SK-N-SH (cell line): ENCODE measurements around the gene HDAC4. TPM values are rescaled to one million over a fixed set of nuclear protein-coding genes. Genes with fewer than 3 reads are reported as not detected.

Experiments
- CTCF ChIA-PET: fragments of 300-600, 350-600 bp; formaldehyde crosslinking; extraction: SDS; loops from one replicate; lab custom pipeline; 2021; lab: Yijun Ruan, JAX
- POLR2A ChIA-PET: fragments of 350-600 bp; sonication (Branson Sonifier 250); formaldehyde crosslinking; extraction: SDS; loops from one replicate; lab custom pipeline; 2020; ENCODE audit warnings: antibody characterized with exemption, inconsistent platforms; lab: Yijun Ruan, JAX
- DNase-seq: peaks from one replicate; pipeline ENCODE4 v3.0.0; 2012
- H2AFZ ChIP-seq: fragments of 200-600 bp; sonication (generic); 2 replicates; pipeline ENCODE4 v1.8.1; 2016; ENCODE audit warnings: antibody characterized with exemption, mild to moderate bottlenecking, low read depth
- H3F3A ChIP-seq: fragments of 200-600 bp; sonication (generic); replicated peaks from 2 replicates; pipeline ENCODE3; 2016; ENCODE audit warnings: antibody characterized with exemption, mild to moderate bottlenecking; ENCODE audit not compliant: insufficient read depth
- H3K27ac ChIP-seq, 2 experiments: fragments of 200-500 bp in 1 of 2; fragments of 200-600 bp in 1 of 2; sonication (Bioruptor generic) in 1 of 2; sonication (generic), shearing (Covaris generic) in 1 of 2; 2 replicates each; pipeline versions ENCODE4 v1.5.1 to v1.6.1; 2014 to 2016; ENCODE audit warnings: low read depth in 2 of 2, inconsistent platforms in 1 of 2, low read length in 1 of 2, mild to moderate bottlenecking in 1 of 2, mixed read lengths in 1 of 2
- H3K27me3 ChIP-seq: fragments of 200-600 bp; sonication (generic), shearing (Covaris generic); 2 replicates; pipeline ENCODE4 v1.6.1; 2016; ENCODE audit warnings: mixed run types; ENCODE audit not compliant: insufficient read depth
- H3K36me3 ChIP-seq, 2 experiments: fragments of 200-500 bp in 1 of 2; fragments of 200-600 bp in 1 of 2; sonication (Bioruptor generic) in 1 of 2; sonication (generic) in 1 of 2; replicated peaks in 1 of 2; 2 replicates each; pipeline versions ENCODE3 to v1.5.1; 2014 to 2016; ENCODE audit warnings: low read length in 1 of 2, mild to moderate bottlenecking in 1 of 2; ENCODE audit not compliant: insufficient read depth in 2 of 2, control insufficient read depth in 1 of 2
- H3K4me1 ChIP-seq, 2 experiments: fragments of 200-500 bp in 1 of 2; fragments of 200-600 bp in 1 of 2; sonication (Bioruptor generic) in 1 of 2; sonication (generic), shearing (Covaris generic) in 1 of 2; 2 replicates each; pipeline versions ENCODE4 v1.5.1 to v1.6.1; 2014 to 2016; ENCODE audit warnings: low read depth in 1 of 2, low read length in 1 of 2, mixed run types in 1 of 2; ENCODE audit not compliant: insufficient read depth in 2 of 2, control insufficient read depth in 1 of 2
- H3K4me2 ChIP-seq: fragments of 200-600 bp; sonication (generic), shearing (Covaris generic); 2 replicates; pipeline ENCODE4 v1.6.1; 2017; ENCODE audit warnings: mixed run types
- H3K4me3 ChIP-seq, 2 experiments: fragments of 200-500 bp in 1 of 2; fragments of 200-600 bp in 1 of 2; sonication (Bioruptor generic) in 1 of 2; sonication (generic), shearing (Covaris generic) in 1 of 2; 2 replicates each; pipeline versions ENCODE4 v1.5.1 to v1.8.1; 2014 to 2016; ENCODE audit warnings: low read depth in 2 of 2, inconsistent platforms in 1 of 2, low read length in 1 of 2, mild to moderate bottlenecking in 1 of 2, mixed read lengths in 1 of 2, moderate library complexity in 1 of 2
- H3K79me2 ChIP-seq: fragments of 200-600 bp; sonication (generic); 2 replicates; pipeline ENCODE4 v1.8.1; 2017; ENCODE audit warnings: mild to moderate bottlenecking; ENCODE audit not compliant: insufficient read depth
- H3K9ac ChIP-seq: fragments of 200-600 bp; sonication (generic); 2 replicates; pipeline ENCODE4 v1.6.1; 2017; ENCODE audit warnings: mixed run types
- H3K9me2 ChIP-seq: fragments of 200-600 bp; sonication (generic); 2 replicates; pipeline ENCODE4 v1.6.1; 2017; ENCODE audit warnings: mixed run types
- H3K9me3 ChIP-seq: fragments of 200-600 bp; sonication (generic); 2 replicates; pipeline ENCODE4 v1.6.1; 2017; ENCODE audit warnings: mixed run types, mild to moderate bottlenecking, moderate library complexity
- H4K20me1 ChIP-seq: fragments of 200-600 bp; sonication (generic); 2 replicates; pipeline ENCODE4 v1.6.1; 2017; ENCODE audit warnings: mild to moderate bottlenecking, mixed run types; ENCODE audit not compliant: insufficient read depth
- EP300 ChIP-seq, 2 experiments: IDR thresholded peaks; 2 replicates each; pipeline versions ENCODE4 v1.4.0 to v1.6.1; 2012; ENCODE audit warnings: borderline replicate concordance in 1 of 2, low read depth in 1 of 2, low read length in 1 of 2
- FOSL2 ChIP-seq: IDR thresholded peaks from 2 replicates; pipeline ENCODE4 v1.4.0; 2012; ENCODE audit warnings: low read depth, mild to moderate bottlenecking, moderate library complexity, borderline replicate concordance
- FOXJ3 ChIP-seq: sonication (generic); formaldehyde crosslinking; IDR thresholded peaks from 2 replicates; pipeline ENCODE4 v1.5.1; 2020; ENCODE audit warnings: mild to moderate bottlenecking, missing genetic modification reagents
- FOXM1 ChIP-seq: IDR thresholded peaks from 2 replicates; pipeline ENCODE4 v1.4.0; 2012; ENCODE audit warnings: low read depth, mild to moderate bottlenecking
- IRF3 ChIP-seq: fragments of 150-350 bp; IDR thresholded peaks from 2 replicates; pipeline ENCODE4 v1.6.1; 2016; ENCODE audit warnings: mild to moderate bottlenecking, low read depth, low read length
- NFIC ChIP-seq: IDR thresholded peaks from 2 replicates; pipeline ENCODE4 v1.4.0; 2012; ENCODE audit warnings: borderline replicate concordance
- NRF1 ChIP-seq: IDR thresholded peaks from 2 replicates; pipeline ENCODE4 v1.6.1; 2012; ENCODE audit warnings: low read depth, mild to moderate bottlenecking, low read length
- PBX3 ChIP-seq: IDR thresholded peaks from 2 replicates; pipeline ENCODE4; 2012
- POLR2AphosphoS5 ChIP-seq: IDR thresholded peaks from 2 replicates; pipeline ENCODE4 v1.6.1; 2012; ENCODE audit warnings: low read depth, low read length
- RAD21 ChIP-seq: IDR thresholded peaks from 2 replicates; pipeline ENCODE4 v1.6.1; 2012; ENCODE audit warnings: mild to moderate bottlenecking, low read length
- RCOR1 ChIP-seq: fragments of 150-350 bp; IDR thresholded peaks from 2 replicates; pipeline ENCODE4 v1.6.1; 2017; ENCODE audit warnings: antibody characterized with exemption, low read length
- REST ChIP-seq: IDR thresholded peaks from 2 replicates; pipeline ENCODE4 v1.6.1; 2012; ENCODE audit warnings: mild to moderate bottlenecking, low read depth, low read length, moderate library complexity
- RFX5 ChIP-seq: IDR thresholded peaks from 2 replicates; pipeline ENCODE4 v1.6.1; 2012; ENCODE audit warnings: mild to moderate bottlenecking, improper control_type of control experiment, low read length
- RXRA ChIP-seq: IDR thresholded peaks from 2 replicates; pipeline ENCODE4 v1.4.0; 2012; ENCODE audit warnings: low read depth, mild to moderate bottlenecking, borderline replicate concordance
- TCF12 ChIP-seq: IDR thresholded peaks from 2 replicates; pipeline ENCODE4 v1.4.0; 2012
- TEAD4 ChIP-seq: IDR thresholded peaks from 2 replicates; pipeline ENCODE4 v1.4.0; 2012; ENCODE audit warnings: mild to moderate bottlenecking, borderline replicate concordance; ENCODE audit not compliant: insufficient read depth
- USF2 ChIP-seq: fragments of 150-350 bp; IDR thresholded peaks from 2 replicates; pipeline ENCODE4 v1.6.1; 2017; ENCODE audit warnings: antibody characterized with exemption, low read length, low read depth, borderline replicate concordance
- YY1 ChIP-seq: IDR thresholded peaks from 2 replicates; pipeline ENCODE4 v1.4.0; 2012; ENCODE audit warnings: low read depth, mild to moderate bottlenecking
- ZBTB33 ChIP-seq: IDR thresholded peaks from 2 replicates; pipeline ENCODE4 v1.4.0; 2012; ENCODE audit warnings: low read depth, borderline replicate concordance
- WGBS: methylation state at CpG from one replicate; pipeline ENCODE4 v1.1.6; 2017; ENCODE audit warnings: low lambda C conversion rate; 5-methylcytosine and 5-hydroxymethylcytosine counted together
- polyA plus RNA-seq, 3 experiments: library from polyadenylated mRNA; depleted of rRNA; stranded (reverse); fragments of >200 nt; gene quantifications; 2 replicates each; pipeline ENCODE4 v1.2.3, GENCODE V29; 2012

HDAC4 gene
- polyA plus RNA-seq, 1 of the 3 experiments (the other 2 are of a cell fraction) = 5.5 TPM

GRCh38 chr2:239029958-239030357 lies 370.9 kb downstream of the HDAC4 start (continued):
- TF ChIP-seq REST (no peak), TCF12 (no peak), RFX5 (no peak), POLR2AphosphoS5 (no peak), YY1 (no peak), RCOR1 (no peak), RAD21 (no peak), PBX3 (no peak), ZBTB33 (no peak), FOSL2 (no peak), EP300 (IDR thresholded peaks at IDR 0.05; ENCODE audit: borderline replicate concordance in 1 of 2, low read depth in 1 of 2, low read length in 1 of 2) (no peak), NRF1 (no peak)
- TF ChIP-seq, all 33 proteins: peak for 0

- no peaks in the 10 kb centered on the region for H3K9me3 ChIP-seq
- H3K9me2 ChIP-seq = no peaks in the 10 kb centered on the region
- 83% methylated on average over 5 of the region's 5 CpGs for WGBS
- no peaks in the 10 kb centered on the region for H3K79me2 ChIP-seq
- no peaks in the 10 kb centered on the region for H4K20me1 ChIP-seq
- peaks cover 0 to 26% of the 10 kb centered on the region in 2 experiments; a peak in 3 of 4 replicates for H3K4me1 ChIP-seq
- no peaks in the 10 kb centered on the region for H3F3A ChIP-seq
- no peak overlapping the region for H3K27ac ChIP-seq
- no peak overlapping the region for H3K4me3 ChIP-seq
- no peak for DNase-seq
- H2AFZ ChIP-seq = no peak overlapping the region
- H3K27me3 ChIP-seq = no peaks in the 10 kb centered on the region
- POLR2A ChIA-PET = no interaction called here
- CTCF ChIA-PET = interaction anchor here (0.7 to 1.0 kb wide), 2 partner anchors 11 to 79 kb away, joined by 3 to 4 read pairs; no protein-coding TSS in a partner anchor
- no peak overlapping the region for H3K4me2 ChIP-seq
- no peak overlapping the region for H3K9ac ChIP-seq
- no peaks in the 10 kb centered on the region for H3K36me3 ChIP-seq
- TF ChIP-seq NFIC (no peak), RFX5 (no peak), FOXM1 (no peak), IRF3 (no peak), USF2 (no peak), TEAD4 (no peak), NRF1 (no peak), EP300 (IDR thresholded peaks at IDR 0.05; ENCODE audit: borderline replicate concordance in 1 of 2, low read depth in 1 of 2, low read length in 1 of 2) (no peak), RXRA (no peak), PBX3 (no peak), FOXJ3 (CRISPR knock-in tag) (no peak)
These were observed 372.6 kb downstream of the HDAC4 start for GRCh38 chr2:239028253-239028619.
